BE2C (cell line): ENCODE data around the gene SMO.

Experiments
- DNase-seq: peaks from one replicate; pipeline ENCODE4 v3.0.0-alpha.2; 2020
- H3K27me3 ChIP-seq: fragments of 250-450 bp; sonication (Bioruptor Pico); 2 replicates; pipeline ENCODE4 v1.5.1; 2020; ENCODE audit warnings: mild to moderate bottlenecking
- H3K36me3 ChIP-seq: fragments of 250-450 bp; sonication (Bioruptor Pico); 2 replicates; pipeline ENCODE4 v1.5.1; 2020; ENCODE audit warnings: mild to moderate bottlenecking
- H3K4me1 ChIP-seq: fragments of 250-450 bp; sonication (Bioruptor Pico); 2 replicates; pipeline ENCODE4 v1.5.1; 2020
- H3K4me3 ChIP-seq: 2 replicates; pipeline ENCODE4 v1.5.1; 2011; ENCODE audit warnings: low read depth, low read length
- H3K9me3 ChIP-seq: fragments of 250-450 bp; sonication (Bioruptor Pico); 2 replicates; pipeline ENCODE4 v1.5.1; 2020
- CTCF ChIP-seq: IDR thresholded peaks from 2 replicates; pipeline ENCODE4 v1.5.1; 2012; ENCODE audit warnings: mild to moderate bottlenecking, low read depth, low read length

Gene SMO

GRCh38 chr7:129191272-129191671 is 2.8 kb downstream of the SMO start:
- Histone ChIP-seq H3K9me3 (no peaks in the 10 kb centered on the region), H3K4me3 (no peak overlapping the region), H3K36me3 (no peaks in the 10 kb centered on the region), H3K27me3 (peaks cover 38% of the 10 kb centered on the region), H3K4me1 (no peaks in the 10 kb centered on the region)
- TF ChIP-seq CTCF = no peak
- no peak for DNase-seq

GRCh38 chr7:129193892-129194291 is 5.5 kb downstream of the SMO start:
- H3K9me3 ChIP-seq = no peaks in the 10 kb centered on the region
- TF ChIP-seq CTCF = no peak
- H3K36me3 ChIP-seq = no peaks in the 10 kb centered on the region
- no peaks in the 10 kb centered on the region for H3K4me1 ChIP-seq
- H3K4me3 ChIP-seq = no peak overlapping the region
- no peak for DNase-seq
- peaks cover 24% of the 10 kb centered on the region for H3K27me3 ChIP-seq

- Histone ChIP-seq H3K27me3 (no peaks in the 10 kb centered on the region), H3K9me3 (no peaks in the 10 kb centered on the region), H3K4me3 (no peak overlapping the region), H3K4me1 (no peaks in the 10 kb centered on the region), H3K36me3 (no peaks in the 10 kb centered on the region)
- TF ChIP-seq CTCF = no peak
- DNase-seq = no peak
These were observed 9.3 kb downstream of the SMO start for GRCh38 chr7:129197771-129198170.

GRCh38 chr7:129199406-129199805 is 11.0 kb downstream of the SMO start:
- Histone ChIP-seq H3K4me3 (no peak overlapping the region), H3K4me1 (no peaks in the 10 kb centered on the region)
- DNase-seq = no peak

GRCh38 chr7:129202058-129202777 is 13.8 kb downstream of the SMO start:
- no peaks in the 10 kb centered on the region for H3K27me3 ChIP-seq
- H3K4me1 ChIP-seq = no peaks in the 10 kb centered on the region
- H3K36me3 ChIP-seq = no peaks in the 10 kb centered on the region
- no peak for TF ChIP-seq CTCF
- no peak overlapping the region for H3K4me3 ChIP-seq
- no peak for DNase-seq
- H3K9me3 ChIP-seq = no peaks in the 10 kb centered on the region

More at GRCh38 chr7:129199406-129199805, 11.0 kb downstream of the SMO start:
- no peaks in the 10 kb centered on the region for H3K36me3 ChIP-seq
- no peaks in the 10 kb centered on the region for H3K9me3 ChIP-seq
- no peak for TF ChIP-seq CTCF
- H3K27me3 ChIP-seq = no peaks in the 10 kb centered on the region

GRCh38 chr7:129203050-129203741 is 14.8 kb downstream of the SMO start:
- TF ChIP-seq CTCF = no peak
- DNase-seq = no peak
- no peaks in the 10 kb centered on the region for H3K9me3 ChIP-seq
- no peaks in the 10 kb centered on the region for H3K27me3 ChIP-seq
- no peaks in the 10 kb centered on the region for H3K36me3 ChIP-seq
- H3K4me1 ChIP-seq = no peaks in the 10 kb centered on the region
- no peak overlapping the region for H3K4me3 ChIP-seq
